GM23248 (cell line): ENCODE measurements around the gene PEAK1. TPM values are rescaled to one million over a fixed set of nuclear protein-coding genes. Genes with fewer than 3 reads are reported as not detected.

Experiments used
- DNase-seq: peaks from one replicate; pipeline ENCODE4 v3.0.0-alpha.2; 2015
- H2AFZ ChIP-seq: fragments of 200-600 bp; sonication (generic); 2 replicates; pipeline ENCODE4 v1.6.1; 2016; ENCODE audit warnings: antibody characterized with exemption
- H3F3A ChIP-seq: fragments of 200-600 bp; sonication (generic); 2 replicates; pipeline ENCODE4 v1.6.1; 2016; ENCODE audit warnings: mild to moderate bottlenecking, antibody characterized with exemption, mixed run types; ENCODE audit not compliant: insufficient read depth
- H3K27ac ChIP-seq: fragments of 200-600 bp; sonication (generic); 2 replicates; pipeline ENCODE4 v1.5.1; 2016; ENCODE audit warnings: mild to moderate bottlenecking
- H3K27me3 ChIP-seq: fragments of 200-600 bp; sonication (generic); replicated peaks from 2 replicates; pipeline ENCODE4 v1.6.1; 2016; ENCODE audit warnings: mild to moderate bottlenecking; ENCODE audit not compliant: insufficient read depth
- H3K36me3 ChIP-seq: fragments of 200-600 bp; sonication (generic); 2 replicates; pipeline ENCODE4 v1.6.1; 2016; ENCODE audit warnings: low read depth, mild to moderate bottlenecking
- H3K4me1 ChIP-seq: fragments of 200-600 bp; sonication (generic); 2 replicates; pipeline ENCODE4 v1.6.1; 2016; ENCODE audit warnings: mild to moderate bottlenecking; ENCODE audit not compliant: insufficient read depth
- H3K4me2 ChIP-seq: fragments of 200-600 bp; sonication (generic); one replicate; pipeline ENCODE4 v1.6.1; 2016; ENCODE audit warnings: mild to moderate bottlenecking; ENCODE audit not compliant: unreplicated experiment
- H3K4me3 ChIP-seq: fragments of 200-600 bp; sonication (generic); 2 replicates; pipeline ENCODE4 v1.5.1; 2016; ENCODE audit warnings: mild to moderate bottlenecking
- H3K79me2 ChIP-seq: fragments of 200-600 bp; sonication (generic); 2 replicates; pipeline ENCODE4 v1.6.1; 2016; ENCODE audit warnings: mild to moderate bottlenecking; ENCODE audit not compliant: insufficient read depth
- H3K9ac ChIP-seq: fragments of 200-600 bp; sonication (generic); 2 replicates; pipeline ENCODE4 v1.6.1; 2016; ENCODE audit warnings: mild to moderate bottlenecking
- H3K9me2 ChIP-seq: fragments of 200-600 bp; sonication (generic); 2 replicates; pipeline ENCODE4 v1.6.1; 2016; ENCODE audit warnings: mixed run types, mild to moderate bottlenecking, moderate library complexity; ENCODE audit not compliant: insufficient read depth
- H3K9me3 ChIP-seq: fragments of 200-600 bp; sonication (generic); one replicate; pipeline ENCODE4 v1.6.1; 2017; ENCODE audit warnings: low read depth
- H4K20me1 ChIP-seq: fragments of 200-600 bp; sonication (generic); 2 replicates; pipeline ENCODE4 v1.6.0; 2016; ENCODE audit not compliant: insufficient read depth
- EZH2 ChIP-seq: fragments of 200-600 bp; sonication (generic); IDR thresholded peaks from 2 replicates; pipeline ENCODE4 v1.6.1; 2018; ENCODE audit warnings: antibody characterized with exemption, mild to moderate bottlenecking; ENCODE audit not compliant: insufficient read depth, poor library complexity, severe bottlenecking
- EZH2phosphoT487 ChIP-seq: fragments of 200-600 bp; sonication (generic); IDR thresholded peaks from 2 replicates; pipeline ENCODE4 v1.6.1; 2018; ENCODE audit warnings: antibody characterized with exemption, moderate library complexity, mild to moderate bottlenecking, low read depth; ENCODE audit not compliant: insufficient read depth
- WGBS, 2 experiments: methylation state at CpG; one replicate each; pipeline ENCODE4 v1.1.6; 2015 to 2017; ENCODE audit warnings: low lambda C conversion rate in 2 of 2, low coverage in 1 of 2; ENCODE audit errors: missing lambda C conversion rate in 2 of 2; 5-methylcytosine and 5-hydroxymethylcytosine counted together
- in situ Hi-C: fragments of 300-500 bp; cut with MboI; formaldehyde crosslinking; loops from 2 replicates; pipeline ENCODE4 v1.15.0; 2020
- polyA plus RNA-seq: library from polyadenylated mRNA; unstranded; fragments of >200 nt; fragmentation: Nextera tagmentation; extraction: Ambion mirVana; gene quantifications from 2 replicates; pipeline ENCODE4 v1.2.1, GENCODE V29; 2016
- total RNA-seq: library from RNA; depleted of rRNA; stranded (reverse); fragments of >200 nt; shearing (Covaris generic); gene quantifications from 2 replicates; pipeline ENCODE4 v1.2.3, GENCODE V29; 2014

Gene PEAK1
- total and polyA plus RNA-seq, 2 experiments from 2014 or later = 22.4 to 74.5 TPM

DNA sequence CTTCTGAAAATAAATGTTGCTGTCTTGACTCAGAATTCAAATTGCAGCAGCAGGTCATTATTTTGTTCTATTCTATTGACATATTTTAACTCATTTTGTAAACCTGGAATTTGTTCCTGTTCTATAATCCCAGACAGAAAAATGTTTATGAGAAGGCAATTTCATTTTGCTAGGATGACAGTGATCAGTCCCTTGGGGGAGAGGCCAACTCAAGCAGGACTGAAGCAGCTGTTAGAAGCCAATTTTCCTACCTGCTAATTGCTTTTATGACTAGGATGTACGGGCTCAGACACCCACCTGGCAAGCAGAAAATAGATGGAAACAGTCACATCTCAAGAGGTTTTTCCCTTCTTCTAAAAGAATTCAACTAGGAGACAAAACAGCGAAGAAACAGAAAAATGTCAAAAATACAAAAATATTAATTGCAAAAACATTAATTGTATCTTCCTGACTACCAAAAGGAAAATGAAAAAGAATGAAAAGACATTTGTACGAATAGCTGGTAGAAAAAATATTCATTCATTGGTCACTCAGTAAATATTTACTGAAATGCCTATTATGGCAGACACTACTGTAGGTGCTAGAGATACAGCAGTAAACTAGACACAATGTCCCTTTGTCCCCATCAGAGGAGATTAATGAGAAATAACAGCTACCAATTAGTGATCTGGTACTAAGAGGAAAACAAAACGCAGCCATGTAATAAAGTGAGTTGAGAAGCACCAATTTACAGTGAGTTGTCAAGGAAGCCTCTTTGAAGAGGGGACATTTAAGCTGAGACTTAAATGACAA lies 73.5 kb downstream of the PEAK1 start:
- peaks cover 98% of the 10 kb centered on the region for H3K79me2 ChIP-seq
- H3K36me3 ChIP-seq = peaks cover 16% of the 10 kb centered on the region
- no peaks in the 10 kb centered on the region for H3K9me2 ChIP-seq
- H2AFZ ChIP-seq = no peak overlapping the region
- 0 out of 2 replicates have a peak, but pooled peaks cover 13% of the 10 kb centered on the region for H3F3A ChIP-seq
- no peak for DNase-seq
- peaks cover 12% of the 10 kb centered on the region; the same call in 1 of the 2 replicates for H4K20me1 ChIP-seq
- TF ChIP-seq EZH2 (no peak), EZH2phosphoT487 (no peak)
- no peaks in the 10 kb centered on the region for H3K9me3 ChIP-seq
- WGBS, 2 experiments = 81 to 82% methylated on average over 4 of the region's 4 CpGs
- no peak overlapping the region for H3K4me2 ChIP-seq
- H3K27ac ChIP-seq = no peak overlapping the region
- H3K4me3 ChIP-seq = no peak overlapping the region
- H3K9ac ChIP-seq = no peak overlapping the region
- no peaks in the 10 kb centered on the region for H3K27me3 ChIP-seq
- H3K4me1 ChIP-seq = peaks cover 7% of the 10 kb centered on the region; the same call in 1 of the 2 replicates
- in situ Hi-C loops = no loop called here

DNA sequence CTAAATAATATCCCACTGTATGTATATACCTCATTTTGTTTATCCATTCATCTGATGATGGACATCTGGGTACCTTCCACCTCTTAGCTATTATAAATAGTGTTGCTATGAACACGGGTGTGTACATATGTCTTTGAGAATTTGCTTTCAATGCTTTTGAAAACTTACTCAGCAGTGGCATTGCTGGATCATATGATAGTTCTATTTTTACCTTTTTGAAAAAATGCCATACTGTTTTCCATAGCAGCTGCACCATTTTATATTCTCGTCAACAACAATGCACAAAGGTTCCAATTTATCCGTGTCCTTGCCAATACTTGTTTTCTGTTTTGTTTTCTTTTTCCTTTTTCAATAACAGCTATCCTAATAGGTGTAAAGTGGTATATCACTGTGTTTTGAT lies 77.1 kb downstream of the PEAK1 start:
- in situ Hi-C loops = no loop called here
- Histone ChIP-seq H3K36me3 (peaks cover 16% of the 10 kb centered on the region), H3K4me3 (no peak overlapping the region), H3K27me3 (no peaks in the 10 kb centered on the region), H4K20me1 (peaks cover 14% of the 10 kb centered on the region), H3K4me1 (peaks cover 7% of the 10 kb centered on the region; the same call in 1 of the 2 replicates), H3K27ac (no peak overlapping the region), H3K9me2 (no peaks in the 10 kb centered on the region), H3K4me2 (no peak overlapping the region), H3K9ac (no peak overlapping the region), H3F3A (0 out of 2 replicates have a peak, but pooled peaks cover 1% of the 10 kb centered on the region), H2AFZ (no peak overlapping the region), H3K9me3 (no peaks in the 10 kb centered on the region), H3K79me2 (peaks cover 97% of the 10 kb centered on the region)
- WGBS, 2 experiments = 47 to 50% methylated on average over 3 of the region's 3 CpGs
- TF ChIP-seq EZH2 (no peak), EZH2phosphoT487 (no peak)
- no peak for DNase-seq

DNA sequence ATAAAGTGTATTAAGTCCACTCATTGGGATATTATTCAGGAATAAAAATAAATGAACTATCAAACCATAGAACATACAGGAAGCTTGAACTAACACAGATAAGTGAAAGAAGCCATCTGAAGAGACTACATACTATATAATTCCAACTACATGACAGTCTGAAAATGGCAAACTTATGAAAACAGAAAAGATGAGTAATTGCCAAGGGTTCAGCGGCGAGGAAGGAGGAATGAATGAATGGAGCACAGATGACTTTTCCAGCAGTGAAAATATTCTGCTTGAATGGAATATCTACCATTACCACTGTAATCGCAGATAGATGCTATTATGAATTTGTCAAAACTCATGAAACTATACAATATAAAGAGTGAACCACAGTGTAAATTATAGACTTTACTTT lies 79.7 kb downstream of the PEAK1 start:
- Histone ChIP-seq H3F3A (no peaks in the 10 kb centered on the region), H3K4me2 (no peak overlapping the region), H3K27ac (no peak overlapping the region), H3K9me2 (no peaks in the 10 kb centered on the region), H3K9me3 (no peaks in the 10 kb centered on the region), H3K79me2 (peaks cover 97% of the 10 kb centered on the region), H3K27me3 (no peaks in the 10 kb centered on the region), H3K36me3 (peaks cover 6% of the 10 kb centered on the region), H3K4me3 (no peak overlapping the region), H4K20me1 (peaks cover 23% of the 10 kb centered on the region), H3K4me1 (no peaks in the 10 kb centered on the region), H3K9ac (no peak overlapping the region), H2AFZ (no peak overlapping the region)
- in situ Hi-C loops = no loop called here
- DNase-seq = no peak
- TF ChIP-seq EZH2 (no peak), EZH2phosphoT487 (no peak)
- 92 to 99% methylated on average over 3 of the region's 3 CpGs for WGBS, 2 experiments

DNA sequence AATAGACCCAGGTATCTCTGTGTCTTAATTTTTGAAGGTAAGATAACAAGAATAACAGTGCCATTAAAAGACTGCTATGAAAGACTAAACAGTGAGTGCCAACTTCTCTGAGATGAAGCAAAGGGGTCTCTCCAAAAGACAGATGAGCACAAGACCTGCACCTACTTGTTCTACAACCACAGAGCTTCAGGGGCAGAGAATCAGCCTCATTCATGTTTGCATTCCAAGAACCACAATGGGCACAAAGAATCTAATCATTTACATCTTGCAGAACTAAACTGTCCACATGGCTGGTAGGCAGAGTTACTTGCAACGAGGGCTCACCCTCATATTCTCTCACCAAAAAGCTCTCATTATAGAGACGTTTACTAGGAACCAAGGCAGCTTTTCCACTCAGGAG lies 83.9 kb downstream of the PEAK1 start:
- Histone ChIP-seq H3F3A (no peaks in the 10 kb centered on the region), H3K4me1 (no peaks in the 10 kb centered on the region), H3K79me2 (peaks cover 99% of the 10 kb centered on the region), H4K20me1 (peaks cover 23% of the 10 kb centered on the region), H3K9me3 (no peaks in the 10 kb centered on the region), H3K9me2 (no peaks in the 10 kb centered on the region), H2AFZ (no peak overlapping the region), H3K4me2 (no peak overlapping the region), H3K27me3 (no peaks in the 10 kb centered on the region), H3K9ac (no peak overlapping the region), H3K4me3 (no peak overlapping the region), H3K27ac (no peak overlapping the region), H3K36me3 (no peaks in the 10 kb centered on the region)
- WGBS, 2 experiments = 69 to 84% methylated on average over 2 of the region's 2 CpGs
- in situ Hi-C loops = no loop called here
- DNase-seq = no peak
- TF ChIP-seq EZH2 (no peak), EZH2phosphoT487 (no peak)
